CD4-positive, alpha-beta T cell treated with Interleukin-6 for 4 hours (primary cell): ENCODE results near the gene EIF3I.

Experiments
- DNase-seq: peaks from one replicate; pipeline ENCODE4 v3.0.0-alpha.2; 2020; ENCODE audit warnings: mixed read lengths

Gene EIF3I

DNA sequence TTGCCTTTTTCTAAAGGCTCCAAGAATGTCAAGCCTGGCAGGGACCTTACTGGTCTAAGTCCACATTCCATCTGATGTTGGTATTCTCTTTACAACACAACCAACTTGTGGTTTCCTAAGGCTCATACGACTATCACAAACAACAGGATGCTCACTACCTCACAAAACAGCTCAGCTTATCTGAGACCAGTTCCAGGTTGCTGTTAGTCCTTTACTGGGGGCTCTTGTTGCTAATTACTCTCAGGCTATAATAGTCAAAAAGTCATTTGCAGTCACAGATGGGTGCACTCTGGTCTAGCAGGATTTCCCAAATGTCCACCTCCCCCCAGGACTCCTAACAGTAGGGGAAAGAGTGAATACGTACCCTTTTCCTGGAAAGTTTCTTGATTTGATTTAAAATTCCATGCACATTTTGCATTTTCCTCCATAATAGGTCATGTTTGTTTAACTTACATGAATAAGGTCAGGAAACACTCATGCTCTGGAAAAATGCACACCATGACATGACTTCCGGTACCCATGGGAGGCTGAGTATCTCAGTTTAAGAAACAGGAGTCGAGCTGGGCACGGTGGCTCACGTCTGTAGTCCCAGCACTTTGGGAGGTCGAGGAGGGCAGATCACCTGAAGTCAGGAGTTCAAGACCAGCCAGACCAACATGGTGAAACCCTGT, 44.8 kb downstream of the EIF3I start:
- DNase-seq: peak; percentile 27

DNA sequence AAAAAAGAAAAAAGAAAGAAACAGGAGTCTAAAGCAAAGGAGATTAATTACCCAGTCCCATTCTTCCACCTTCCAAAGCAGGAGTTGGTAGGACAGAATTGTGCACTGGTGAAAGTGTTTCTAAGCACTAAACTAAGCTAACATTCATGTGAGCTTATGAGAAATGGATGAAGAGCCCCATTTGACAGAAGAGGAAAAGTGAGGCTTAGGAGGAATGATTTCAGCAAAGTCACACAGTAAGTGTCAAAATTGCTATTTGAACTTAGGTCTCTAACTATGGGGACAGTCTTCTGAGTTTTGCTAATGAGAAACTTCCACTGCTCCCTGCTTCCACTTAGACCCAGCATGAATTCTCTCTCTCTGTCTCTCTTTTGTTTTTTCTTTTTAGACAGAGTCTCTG, 47.5 kb downstream of the EIF3I start:
- no peak for DNase-seq

DNA sequence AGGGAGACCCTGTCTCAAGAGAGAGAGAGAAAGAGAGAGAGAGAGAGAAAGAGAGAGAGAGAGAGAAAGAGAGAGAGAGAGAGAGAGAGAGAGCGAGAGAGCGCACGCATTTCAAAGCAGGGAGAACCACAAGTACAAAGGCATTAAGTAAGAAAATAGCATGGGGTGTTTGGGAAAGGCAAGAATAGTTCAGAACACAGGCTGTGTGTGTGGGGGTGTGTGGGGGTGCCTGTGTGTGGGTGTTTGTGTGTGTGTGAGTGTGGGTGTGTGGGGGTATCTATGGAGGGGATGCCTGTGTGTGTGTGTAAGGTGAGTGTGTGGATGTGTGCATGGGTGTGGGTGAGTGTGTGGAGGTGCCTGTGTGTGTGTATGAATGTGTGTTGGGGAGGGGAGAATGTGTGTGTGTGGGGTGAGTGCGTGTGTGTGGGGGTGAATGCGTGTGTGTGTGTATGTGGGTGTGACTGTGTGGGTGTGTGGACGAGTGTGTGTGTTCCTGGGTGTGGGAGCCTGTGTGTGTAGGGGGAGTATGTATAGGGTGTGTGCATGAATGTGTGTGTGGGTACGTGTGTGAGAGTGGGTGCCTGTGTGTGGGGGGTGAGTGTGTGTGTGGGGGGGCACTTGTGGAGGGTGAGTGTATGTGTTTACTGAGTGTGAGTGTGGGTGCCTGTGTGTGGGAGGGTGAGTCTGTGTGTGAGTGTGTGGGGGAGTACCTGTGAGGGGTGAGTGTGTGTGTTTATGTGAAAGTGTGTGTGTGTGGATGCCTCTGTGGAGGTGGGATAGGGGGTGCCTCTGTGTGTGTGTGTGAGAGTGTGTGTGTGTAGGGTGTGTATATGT, 50.6 kb downstream of the EIF3I start:
- DNase-seq: peak; percentile 53

DNA sequence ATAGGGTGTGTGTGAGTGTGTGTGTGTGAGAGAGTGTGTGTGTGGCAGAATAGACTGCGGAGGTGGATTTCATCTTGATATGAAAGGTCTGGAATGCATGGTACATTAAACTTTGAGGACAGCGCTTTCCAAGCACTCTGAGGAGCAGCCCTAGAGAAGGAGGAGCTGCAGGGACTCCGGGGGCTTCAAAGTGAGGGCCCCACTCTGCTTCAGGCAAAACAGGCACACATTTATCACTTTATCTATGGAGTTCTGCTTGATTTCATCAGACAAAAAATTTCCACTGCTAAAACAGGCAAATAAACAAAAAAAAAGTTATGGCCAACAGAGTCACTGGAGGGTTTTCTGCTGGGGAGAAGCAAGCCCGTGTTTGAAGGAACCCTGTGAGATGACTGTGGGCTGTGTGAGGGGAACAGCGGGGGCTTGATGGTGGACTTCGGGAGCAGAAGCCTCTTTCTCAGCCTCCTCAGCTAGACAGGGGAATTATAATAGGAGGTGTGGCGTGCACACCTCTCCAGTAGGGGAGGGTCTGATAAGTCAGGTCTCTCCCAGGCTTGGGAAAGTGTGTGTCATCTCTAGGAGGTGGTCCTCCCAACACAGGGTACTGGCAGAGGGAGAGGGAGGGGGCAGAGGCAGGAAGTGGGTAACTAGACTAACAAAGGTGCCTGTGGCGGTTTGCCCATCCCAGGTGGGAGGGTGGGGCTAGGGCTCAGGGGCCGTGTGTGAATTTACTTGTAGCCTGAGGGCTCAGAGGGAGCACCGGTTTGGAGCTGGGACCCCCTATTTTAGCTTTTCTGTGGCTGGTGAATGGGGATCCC, 51.4 kb downstream of the EIF3I start:
- peak; percentile 94 for DNase-seq

DNA sequence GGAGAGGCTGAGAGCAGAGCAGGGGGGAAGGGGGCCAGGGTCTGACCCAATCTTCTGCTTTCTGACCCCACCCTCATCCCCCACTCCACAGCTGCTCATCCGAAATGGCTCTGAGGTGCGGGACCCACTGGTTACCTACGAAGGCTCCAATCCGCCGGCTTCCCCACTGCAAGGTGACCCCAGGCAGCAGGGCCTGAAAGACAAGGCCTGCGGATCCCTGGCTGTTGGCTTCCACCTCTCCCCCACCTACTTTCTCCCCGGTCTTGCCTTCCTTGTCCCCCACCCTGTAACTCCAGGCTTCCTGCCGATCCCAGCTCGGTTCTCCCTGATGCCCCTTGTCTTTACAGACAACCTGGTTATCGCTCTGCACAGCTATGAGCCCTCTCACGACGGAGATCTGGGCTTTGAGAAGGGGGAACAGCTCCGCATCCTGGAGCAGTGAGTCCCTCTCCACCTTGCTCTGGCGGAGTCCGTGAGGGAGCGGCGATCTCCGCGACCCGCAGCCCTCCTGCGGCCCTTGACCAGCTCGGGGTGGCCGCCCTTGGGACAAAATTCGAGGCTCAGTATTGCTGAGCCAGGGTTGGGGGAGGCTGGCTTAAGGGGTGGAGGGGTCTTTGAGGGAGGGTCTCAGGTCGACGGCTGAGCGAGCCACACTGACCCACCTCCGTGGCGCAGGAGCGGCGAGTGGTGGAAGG, 52.6 kb downstream of the EIF3I start:
- no peak for DNase-seq

DNA sequence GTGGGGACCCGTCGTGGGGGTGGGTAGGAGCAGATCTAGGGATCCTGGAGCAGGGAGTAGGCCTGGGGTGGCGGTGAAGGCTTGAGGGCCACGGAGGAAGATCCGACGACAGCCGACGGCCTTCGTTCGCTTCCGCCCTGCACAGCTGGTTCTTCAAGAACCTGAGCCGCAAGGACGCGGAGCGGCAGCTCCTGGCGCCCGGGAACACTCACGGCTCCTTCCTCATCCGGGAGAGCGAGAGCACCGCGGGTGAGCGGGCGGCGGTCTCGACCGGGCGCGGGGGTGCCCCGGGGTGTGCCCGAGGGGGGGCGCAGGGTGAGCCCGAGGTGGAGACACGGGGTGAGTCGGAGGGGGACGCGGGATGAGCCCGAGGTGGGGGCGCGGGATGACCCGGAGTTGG, 53.2 kb downstream of the EIF3I start:
- DNase-seq: peak; percentile 39

DNA sequence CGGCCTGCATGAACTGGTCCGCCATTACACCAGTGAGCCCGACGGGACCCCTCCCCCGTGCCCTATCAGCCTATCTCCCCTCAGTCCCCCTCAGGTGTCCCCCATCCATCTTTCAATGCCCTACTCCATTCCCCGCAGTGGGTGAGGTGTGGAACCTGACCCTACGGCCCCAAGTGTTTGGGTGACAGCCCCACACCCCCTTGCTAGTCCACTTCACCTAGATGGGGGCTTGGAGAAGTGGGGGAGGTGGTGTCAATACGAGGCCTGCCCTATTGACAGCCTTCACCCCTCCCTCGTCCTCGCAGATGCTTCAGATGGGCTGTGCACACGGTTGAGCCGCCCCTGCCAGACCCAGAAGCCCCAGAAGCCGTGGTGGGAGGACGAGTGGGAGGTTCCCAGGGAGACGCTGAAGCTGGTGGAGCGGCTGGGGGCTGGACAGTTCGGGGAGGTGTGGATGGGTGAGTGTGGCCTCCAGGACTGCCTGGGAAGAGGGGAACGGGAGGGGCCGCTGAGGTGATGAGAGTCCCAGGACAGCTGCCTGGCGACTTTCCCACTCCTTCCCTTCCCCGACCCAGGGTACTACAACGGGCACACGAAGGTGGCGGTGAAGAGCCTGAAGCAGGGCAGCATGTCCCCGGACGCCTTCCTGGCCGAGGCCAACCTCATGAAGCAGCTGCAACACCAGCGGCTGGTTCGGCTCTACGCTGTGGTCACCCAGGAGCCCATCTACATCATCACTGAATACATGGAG, 54.0 kb downstream of the EIF3I start:
- no peak for DNase-seq
